Transverse colon (tissue), 4 donors: ENCODE measurements around the gene SNX1. TPM values are rescaled to one million over a fixed set of nuclear protein-coding genes. Genes with fewer than 3 reads are reported as not detected.

Experiments
- DNase-seq: peaks from one replicate; pipeline ENCODE4 v3.0.0-alpha.2; 2019
- H3K27ac ChIP-seq, 4 donors: fragments of 200-600 bp; sonication (generic); 2 replicates each; pipeline ENCODE4 v1.5.1; 2016 to 2018; ENCODE audit warnings: inconsistent platforms in 4 of 4
- H3K27me3 ChIP-seq: fragments of 200-600 bp; sonication (generic); 2 replicates; pipeline ENCODE4 v1.5.1; 2017; ENCODE audit warnings: inconsistent platforms
- H3K36me3 ChIP-seq, 4 donors: fragments of 200-600 bp; sonication (generic); 2 replicates each; pipeline ENCODE4 v1.5.1; 2017 to 2019; ENCODE audit warnings: inconsistent platforms in 4 of 4
- H3K4me1 ChIP-seq, 4 donors: fragments of 200-600 bp; sonication (generic); 2 replicates each; pipeline ENCODE4 v1.5.1; 2017 to 2020; ENCODE audit warnings: inconsistent platforms in 4 of 4
- H3K4me3 ChIP-seq, 4 donors: fragments of 200-600 bp; sonication (generic); 1 replicate in 1 of 4; 2 replicates in 3 of 4; pipeline versions ENCODE4 v1.5.1 to v1.6.1; 2017 to 2019; ENCODE audit warnings: inconsistent platforms in 4 of 4
- H3K9me3 ChIP-seq, 2 donors: fragments of 200-600 bp; sonication (generic); 2 replicates each; pipeline ENCODE4 v1.5.1; 2017 to 2019; ENCODE audit warnings: inconsistent platforms in 2 of 2
- EP300 ChIP-seq: sonication (generic); formaldehyde crosslinking; IDR thresholded peaks from one replicate; pipeline ENCODE4 v1.6.1; 2017; ENCODE audit warnings: antibody characterized with exemption, low read depth
- POLR2A ChIP-seq: fragments of 450-650 bp; IDR thresholded peaks from one replicate; pipeline ENCODE4 v1.6.1; 2016; ENCODE audit warnings: antibody characterized with exemption, mild to moderate bottlenecking, moderate library complexity
- POLR2AphosphoS5 ChIP-seq, 3 donors: sonication (generic); formaldehyde crosslinking; IDR thresholded peaks; one replicate each; pipeline ENCODE4 v1.6.1; 2016; ENCODE audit warnings: antibody characterized with exemption in 3 of 3
- WGBS, 2 donors: methylation state at CpG; one replicate each; pipeline ENCODE4 v1.1.5; 2018; ENCODE audit warnings: low coverage in 1 of 2; 5-methylcytosine and 5-hydroxymethylcytosine counted together
- in situ Hi-C, 4 donors: fragments of 200-750 bp; cut with MboI; loops; one replicate each; pipeline versions ENCODE4 v1.15.0 to v1.15.1; 2017; ENCODE audit warnings: low sequenced_read_pairs in 3 of 4, low pct_ligation_motif_present in 1 of 4, low pct_unique_long_range_greater_than_20kb in 1 of 4
- intact Hi-C: fragments of 100-400 bp; cut with DNase I; formaldehyde crosslinking; loops from one replicate; pipeline ENCODE4 v1.15.1; 2023; ENCODE audit warnings: low total_unique reads
- total RNA-seq, 4 donors: library from RNA; depleted of rRNA; stranded (reverse); fragments of >200 nt; gene quantifications; one replicate each; pipeline ENCODE4 v1.1.0, GENCODE V29; 2016
- TF ChIP-seq, protein P1 (sequence below), 5 experiments: fragments of 200-600 bp in 3 of 5; fragments of 450-650 bp in 2 of 5; sonication (generic) in 3 of 5; IDR thresholded peaks; 1 replicate in 2 of 5; 2 replicates in 3 of 5; pipeline ENCODE4 v1.5.1; 2016 to 2017; ENCODE audit warnings: antibody characterized with exemption in 5 of 5, inconsistent platforms in 3 of 5, mild to moderate bottlenecking in 2 of 5, moderate library complexity in 1 of 5

The SNX1 gene
- total RNA-seq, 4 donors from 2014 or later: 42.4 to 91.0 (median 65.4) TPM

GRCh38 chr15:64157599-64158125 is 61.9 kb downstream of the SNX1 start:
- no peaks in the 10 kb centered on the region for H3K9me3 ChIP-seq
- in situ Hi-C loops: no loop called here
- H3K27ac ChIP-seq: no peak overlapping the region
- intact Hi-C loops: no loop called here
- H3K4me3 ChIP-seq: no peak overlapping the region
- DNase-seq: no peak
- H3K4me1 ChIP-seq: peaks cover 17 to 40% (median 28%) of the 10 kb centered on the region in 4 donors
- peaks cover 6% of the 10 kb centered on the region for H3K27me3 ChIP-seq
- TF ChIP-seq EP300: no peak
- TF ChIP-seq POLR2A: no peak
- no peak for TF ChIP-seq POLR2AphosphoS5 (IDR thresholded peaks at IDR 0.05)
- TF ChIP-seq, protein P1, sequence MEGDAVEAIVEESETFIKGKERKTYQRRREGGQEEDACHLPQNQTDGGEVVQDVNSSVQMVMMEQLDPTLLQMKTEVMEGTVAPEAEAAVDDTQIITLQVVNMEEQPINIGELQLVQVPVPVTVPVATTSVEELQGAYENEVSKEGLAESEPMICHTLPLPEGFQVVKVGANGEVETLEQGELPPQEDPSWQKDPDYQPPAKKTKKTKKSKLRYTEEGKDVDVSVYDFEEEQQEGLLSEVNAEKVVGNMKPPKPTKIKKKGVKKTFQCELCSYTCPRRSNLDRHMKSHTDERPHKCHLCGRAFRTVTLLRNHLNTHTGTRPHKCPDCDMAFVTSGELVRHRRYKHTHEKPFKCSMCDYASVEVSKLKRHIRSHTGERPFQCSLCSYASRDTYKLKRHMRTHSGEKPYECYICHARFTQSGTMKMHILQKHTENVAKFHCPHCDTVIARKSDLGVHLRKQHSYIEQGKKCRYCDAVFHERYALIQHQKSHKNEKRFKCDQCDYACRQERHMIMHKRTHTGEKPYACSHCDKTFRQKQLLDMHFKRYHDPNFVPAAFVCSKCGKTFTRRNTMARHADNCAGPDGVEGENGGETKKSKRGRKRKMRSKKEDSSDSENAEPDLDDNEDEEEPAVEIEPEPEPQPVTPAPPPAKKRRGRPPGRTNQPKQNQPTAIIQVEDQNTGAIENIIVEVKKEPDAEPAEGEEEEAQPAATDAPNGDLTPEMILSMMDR (IDR thresholded peaks at IDR 0.05): no peak
- WGBS, 2 donors: 83% methylated on average over 1 of the region's 1 CpG; no CpG with 5 or more reads in 1 of the 2 donors
- H3K36me3 ChIP-seq: peaks cover 0 to 48% (median 24%) of the 10 kb centered on the region in 4 donors

GRCh38 chr15:64158363-64159134 is 62.8 kb downstream of the SNX1 start:
- no peaks in the 10 kb centered on the region for H3K27me3 ChIP-seq
- in situ Hi-C loops (no loop called here), intact Hi-C loops (no loop called here)
- H3K4me3 ChIP-seq: no peak overlapping the region
- no peak for DNase-seq
- H3K36me3 ChIP-seq: peaks cover 0 to 48% (median 24%) of the 10 kb centered on the region in 4 donors
- no peak overlapping the region for H3K27ac ChIP-seq
- TF ChIP-seq EP300 (no peak), POLR2A (no peak), POLR2AphosphoS5 (IDR thresholded peaks at IDR 0.05) (no peak)
- TF ChIP-seq, protein P1 (IDR thresholded peaks at IDR 0.05): no peak
- H3K4me1 ChIP-seq: peaks cover 17 to 33% (median 22%) of the 10 kb centered on the region in 4 donors
- H3K9me3 ChIP-seq: no peaks in the 10 kb centered on the region
- 87 to 88% methylated on average over 3 to 11 of the region's 11 CpGs for WGBS, 2 donors

- Histone ChIP-seq H3K27ac (peak overlapping the region; percentile 83 to 98 (median 90)), H3K36me3 (peaks cover 0 to 38% (median 16%) of the 10 kb centered on the region in 4 donors), H3K4me1 (peaks cover 17 to 42% (median 22%) of the 10 kb centered on the region in 4 donors), H3K27me3 (no peaks in the 10 kb centered on the region), H3K4me3 (peak overlapping the region; percentile 72 to 87 (median 82)), H3K9me3 (no peaks in the 10 kb centered on the region)
- 30 to 46% methylated on average over 6 to 12 of the region's 12 CpGs for WGBS, 2 donors
- TF ChIP-seq, protein P1 (IDR thresholded peaks at IDR 0.05): no peak
- no peak for TF ChIP-seq POLR2AphosphoS5 (IDR thresholded peaks at IDR 0.05)
- no peak for TF ChIP-seq EP300
- no peak for TF ChIP-seq POLR2A
- intact Hi-C loops (no loop called here), in situ Hi-C loops (no loop called here)
- no peak for DNase-seq
These were observed 66.1 kb downstream of the SNX1 start for GRCh38 chr15:64161688-64162477.

DNA sequence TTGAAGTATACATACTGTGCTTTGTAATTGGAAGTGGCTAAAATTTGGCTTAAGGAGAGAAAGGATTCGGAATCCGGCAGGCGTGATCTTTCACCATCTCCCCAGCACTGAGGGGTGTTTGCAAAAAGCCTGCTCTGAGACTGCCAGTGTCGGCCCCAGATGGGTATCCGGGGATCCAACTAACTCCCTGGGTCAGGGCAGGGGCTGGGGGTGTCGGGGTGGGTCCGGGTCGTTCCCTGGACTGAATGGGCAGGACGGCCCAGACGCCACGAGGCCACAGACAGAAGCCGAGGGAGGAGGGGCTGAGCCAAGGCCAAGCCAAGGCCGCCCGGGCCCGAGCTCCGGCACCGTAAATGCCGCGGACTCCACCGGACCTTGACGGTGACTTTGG is 66.7 kb downstream of the SNX1 start:
- in situ Hi-C loops: no loop called here
- DNase-seq: no peak

More for the DNA sequence above, 66.7 kb downstream of the SNX1 start:
- Histone ChIP-seq H3K36me3 (peaks cover 0 to 34% (median 13%) of the 10 kb centered on the region in 4 donors), H3K9me3 (no peaks in the 10 kb centered on the region), H3K27ac (peak overlapping the region; percentile 83 to 98 (median 90)), H3K27me3 (no peaks in the 10 kb centered on the region), H3K4me1 (peaks cover 17 to 42% (median 22%) of the 10 kb centered on the region in 4 donors), H3K4me3 (peak overlapping the region; percentile 72 to 87 (median 82))
- 0% methylated on average over 2 to 21 of the region's 21 CpGs for WGBS, 2 donors
- intact Hi-C loops: no loop called here
- TF ChIP-seq EP300 (no peak), POLR2AphosphoS5 (IDR thresholded peaks at IDR 0.05) (no peak), POLR2A (no peak)
- TF ChIP-seq, protein P1 (IDR thresholded peaks at IDR 0.05): peak in 1 of 5 experiments; percentile 7
